Small intestine (tissue), 7 donors: ENCODE measurements around the gene TENT5C. TPM values are rescaled to one million over a fixed set of nuclear protein-coding genes. Genes with fewer than 3 reads are reported as not detected.

ENCODE experiments used
- DNase-seq, 2 donors: peaks; one replicate each; pipeline versions ENCODE4 v3.0.0 to v3.0.0-alpha.2; 2013
- FAIRE-seq: peaks from 2 replicates; lab custom pipeline; 2012; peaks lifted over from hg19 to GRCh38; lab: Jason Lieb, UNC
- H3K27ac ChIP-seq, 3 donors: one replicate each; pipeline ENCODE4 v1.5.1; 2013; ENCODE audit warnings: low read length in 2 of 3, mild to moderate bottlenecking in 2 of 3, control low read depth in 1 of 3, inconsistent platforms in 1 of 3, low read depth in 1 of 3, moderate library complexity in 1 of 3
- H3K27me3 ChIP-seq, 3 donors: one replicate each; pipeline ENCODE4 v1.6.1; 2013; ENCODE audit warnings: low read length in 3 of 3, inconsistent platforms in 1 of 3; ENCODE audit not compliant: control insufficient read depth in 3 of 3, insufficient read depth in 3 of 3
- H3K36me3 ChIP-seq, 3 donors: one replicate each; pipeline ENCODE4 v1.6.1; 2013; ENCODE audit warnings: low read length in 3 of 3, inconsistent platforms in 1 of 3, low read depth in 1 of 3, mild to moderate bottlenecking in 1 of 3, moderate library complexity in 1 of 3; ENCODE audit not compliant: control insufficient read depth in 3 of 3, insufficient read depth in 2 of 3
- H3K4me1 ChIP-seq, 3 donors: one replicate each; pipeline ENCODE4 v1.6.1; 2013; ENCODE audit warnings: low read length in 2 of 3, inconsistent platforms in 1 of 3, low read depth in 1 of 3, mild to moderate bottlenecking in 1 of 3, moderate library complexity in 1 of 3; ENCODE audit not compliant: control insufficient read depth in 3 of 3, insufficient read depth in 2 of 3
- H3K4me3 ChIP-seq, 3 donors: one replicate each; pipeline ENCODE4 v1.5.1; 2013; ENCODE audit warnings: low read length in 3 of 3, control low read depth in 1 of 3, inconsistent platforms in 1 of 3, low read depth in 1 of 3, mild to moderate bottlenecking in 1 of 3, moderate library complexity in 1 of 3
- H3K9me3 ChIP-seq, 2 donors: one replicate each; pipeline ENCODE4 v1.6.1; 2013; ENCODE audit warnings: low read depth in 1 of 2, low read length in 1 of 2; ENCODE audit not compliant: control insufficient read depth in 2 of 2, insufficient read depth in 1 of 2
- WGBS, 3 donors: extraction: QIAGEN DNeasy Blood & Tissue Kit; methylation state at CpG; one replicate each; pipeline ENCODE4 v1.1.7; 2013; 5-methylcytosine and 5-hydroxymethylcytosine counted together
- polyA plus RNA-seq, 4 donors: library from polyadenylated mRNA; stranded (reverse) in 3 of 4; unstranded in 1 of 4; fragments of 200-250 nt in 3 of 4; fragments of 120-200 nt in 1 of 4; gene quantifications; one replicate each; pipeline versions ENCODE4 v1.2.1 to v1.2.3, GENCODE V29; 2013
- donor health status: healthy with polysubstance abuse.
- donor health status: control.
- donor health status: control.
- donor health status: Bipolar disorder and iron deficiency.
- donor health status: healthy.

Gene TENT5C
- polyA plus RNA-seq, 4 donors = 2.2 to 13.5 (median 3.9) TPM

- WGBS, 3 donors = 73 to 90% (median 87%) methylated on average over 12 of the region's 12 CpGs
- H3K27ac ChIP-seq = peak overlapping the region in 1 of 3 donors; percentile 25
- no peak overlapping the region for H3K4me3 ChIP-seq
- DNase-seq = no peak
- H3K27me3 ChIP-seq = peaks cover 0 to 6% (median 0%) of the 10 kb centered on the region in 3 donors
- no peaks in the 10 kb centered on the region for H3K36me3 ChIP-seq
- H3K9me3 ChIP-seq = no peaks in the 10 kb centered on the region
- no peak for FAIRE-seq
- H3K4me1 ChIP-seq = peaks cover 6 to 29% (median 9%) of the 10 kb centered on the region in 3 donors
These were observed 3.6 kb downstream of the TENT5C start for GRCh38 chr1:117609471-117609911.

GRCh38 chr1:117610036-117610435 lies 4.2 kb downstream of the TENT5C start:
- peak overlapping the region in 1 of 3 donors; percentile 31 for H3K27ac ChIP-seq
- H3K4me3 ChIP-seq = no peak overlapping the region

GRCh38 chr1:117611121-117611601 lies 5.3 kb downstream of the TENT5C start:
- Histone ChIP-seq H3K36me3 (no peaks in the 10 kb centered on the region), H3K27ac (no peak overlapping the region), H3K27me3 (no peaks in the 10 kb centered on the region), H3K4me3 (no peak overlapping the region), H3K4me1 (peaks cover 8 to 35% (median 9%) of the 10 kb centered on the region in 3 donors), H3K9me3 (no peaks in the 10 kb centered on the region)
- DNase-seq = no peak
- 76 to 84% (median 80%) methylated on average over 5 of the region's 5 CpGs for WGBS, 3 donors
- no peak for FAIRE-seq

More at GRCh38 chr1:117610036-117610435, 4.2 kb downstream of the TENT5C start:
- Histone ChIP-seq H3K27me3 (peaks cover 0 to 2% (median 0%) of the 10 kb centered on the region in 3 donors), H3K36me3 (no peaks in the 10 kb centered on the region), H3K4me1 (peaks cover 8 to 33% (median 9%) of the 10 kb centered on the region in 3 donors), H3K9me3 (no peaks in the 10 kb centered on the region)
- FAIRE-seq (no peak), DNase-seq (no peak)
- 83 to 90% (median 90%) methylated on average over 4 of the region's 4 CpGs for WGBS, 3 donors

- DNase-seq (no peak), FAIRE-seq (no peak)
- WGBS, 3 donors = 38 to 59% (median 45%) methylated on average over 3 of the region's 3 CpGs
- Histone ChIP-seq H3K9me3 (no peaks in the 10 kb centered on the region), H3K4me1 (peaks cover 8 to 40% (median 9%) of the 10 kb centered on the region in 3 donors), H3K27me3 (no peaks in the 10 kb centered on the region), H3K27ac (peak overlapping the region; percentile 18 to 28 (median 24)), H3K4me3 (no peak overlapping the region), H3K36me3 (no peaks in the 10 kb centered on the region)
These were observed 6.1 kb downstream of the TENT5C start for GRCh38 chr1:117611894-117612483.

- DNase-seq = peak; percentile 80 to 92
- WGBS, 3 donors = 11 to 35% (median 27%) methylated on average over 7 of the region's 7 CpGs
- peaks cover 7 to 40% (median 8%) of the 10 kb centered on the region in 3 donors for H3K4me1 ChIP-seq
- H3K27ac ChIP-seq = peak overlapping the region in 2 of 3 donors; percentile 18 to 79
- H3K9me3 ChIP-seq = no peaks in the 10 kb centered on the region
- H3K36me3 ChIP-seq = no peaks in the 10 kb centered on the region
- H3K27me3 ChIP-seq = no peaks in the 10 kb centered on the region
- no peak overlapping the region for H3K4me3 ChIP-seq
- FAIRE-seq = no peak
These were observed 6.8 kb downstream of the TENT5C start for GRCh38 chr1:117612517-117613248.

GRCh38 chr1:117613249-117613968 lies 7.6 kb downstream of the TENT5C start:
- FAIRE-seq (no peak), DNase-seq (no peak)
- H3K4me1 ChIP-seq = peaks cover 7 to 40% (median 8%) of the 10 kb centered on the region in 3 donors
- H3K27ac ChIP-seq = peak overlapping the region in 2 of 3 donors; percentile 18 to 79
- no peaks in the 10 kb centered on the region for H3K9me3 ChIP-seq
- no peak overlapping the region for H3K4me3 ChIP-seq
- H3K27me3 ChIP-seq = no peaks in the 10 kb centered on the region
- no peaks in the 10 kb centered on the region for H3K36me3 ChIP-seq
- 73 to 81% (median 78%) methylated on average over 8 of the region's 8 CpGs for WGBS, 3 donors

- DNase-seq = peak; percentile 68 to 81
- WGBS, 3 donors = 12 to 53% (median 32%) methylated on average over 9 of the region's 9 CpGs
- Histone ChIP-seq H3K4me3 (no peak overlapping the region), H3K27ac (peak overlapping the region in 2 of 3 donors; percentile 18 to 29), H3K4me1 (peaks cover 7 to 37% (median 8%) of the 10 kb centered on the region in 3 donors), H3K36me3 (no peaks in the 10 kb centered on the region), H3K9me3 (no peaks in the 10 kb centered on the region), H3K27me3 (no peaks in the 10 kb centered on the region)
- no peak for FAIRE-seq
These were observed 8.3 kb downstream of the TENT5C start for GRCh38 chr1:117613969-117614729.
